Activated naive CD4-positive, alpha-beta T cell treated with anti-CD3 and anti-CD28 coated beads for 36 hours (primary cell): ENCODE results near the gene DAB2IP. TPM values are rescaled to one million over a fixed set of nuclear protein-coding genes. Genes with fewer than 3 reads are reported as not detected.
"Not testable (repeated sequence)": the region's sequence is repeated elsewhere in the genome, so short reads cannot be mapped to it uniquely, and the experiment has no call there.

Source experiments
- CTCF ChIA-PET: fragments of 350-600 bp; sonication (Branson Sonifier 250); formaldehyde crosslinking; loops from one replicate; lab custom pipeline; 2021; ENCODE audit warnings: antibody characterized with exemption; lab: Charles Lee
- DNase-seq: peaks from one replicate; pipeline ENCODE4 v3.0.0-alpha.2; 2020
- H3K27ac Mint-ChIP-seq: one replicate; pipeline ENCODE4 v1.8.0; 2021; ENCODE audit warnings: mild to moderate bottlenecking, mixed read lengths
- H3K27me3 Mint-ChIP-seq: one replicate; pipeline ENCODE4 v1.8.0; 2021; ENCODE audit warnings: low read depth, mixed read lengths
- H3K36me3 Mint-ChIP-seq: one replicate; pipeline ENCODE4 v1.8.0; 2021; ENCODE audit warnings: low read depth, mixed read lengths
- H3K4me1 Mint-ChIP-seq: one replicate; pipeline ENCODE4 v1.8.0; 2021; ENCODE audit warnings: low read depth, mixed read lengths
- H3K4me3 Mint-ChIP-seq: one replicate; pipeline ENCODE4 v1.8.0; 2021; ENCODE audit warnings: mild to moderate bottlenecking, moderate library complexity, mixed read lengths
- H3K9me3 Mint-ChIP-seq: one replicate; pipeline ENCODE4 v1.8.0; 2021; ENCODE audit warnings: mixed read lengths
- intact Hi-C: fragments of 100-400 bp; cut with micrococcal nuclease; formaldehyde crosslinking; loops from one replicate; pipeline ENCODE4 v1.15.1; 2023
- total RNA-seq, 2 experiments: library from RNA; stranded (reverse); gene quantifications; one replicate each; pipeline ENCODE4 v1.2.3, GENCODE V29; 2021

Gene DAB2IP
- total RNA-seq, 2 experiments from 2014 or later, result 0.35 TPM; not detected in 1

DNA sequence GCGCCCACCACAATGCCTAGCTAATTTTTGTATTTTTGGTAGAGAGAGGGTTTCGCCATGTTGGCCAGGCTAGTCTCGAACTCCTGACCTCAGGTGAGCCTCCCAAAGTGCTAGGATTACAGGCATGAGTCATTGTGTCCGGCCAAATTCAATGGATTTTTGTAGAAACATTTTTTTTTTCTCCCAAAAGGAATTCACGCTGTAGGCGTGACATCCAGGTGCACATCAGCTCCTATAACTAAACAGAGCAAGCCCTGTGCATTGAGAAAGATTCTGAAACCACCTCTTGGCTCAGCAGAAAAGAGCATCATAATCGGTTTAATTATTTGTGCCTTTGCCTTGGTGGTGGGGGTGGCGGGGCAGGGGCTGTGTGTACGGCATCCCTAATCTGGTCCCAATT lies 32.9 kb upstream of the DAB2IP start:
- no peak for DNase-seq
- CTCF ChIA-PET, result interaction anchor here (0.7 kb wide), 1 partner anchor 1510 kb away, joined by 4 read pairs; no protein-coding TSS in a partner anchor
- Mint-ChIP-seq H3K9me3 (no peaks in the 10 kb centered on the region), H3K27me3 (peaks cover 18% of the 10 kb centered on the region), H3K36me3 (no peaks in the 10 kb centered on the region), H3K27ac (no peak overlapping the region), H3K4me3 (no peak overlapping the region), H3K4me1 (peaks cover 3% of the 10 kb centered on the region)
- intact Hi-C loops, result no loop called here

DNA sequence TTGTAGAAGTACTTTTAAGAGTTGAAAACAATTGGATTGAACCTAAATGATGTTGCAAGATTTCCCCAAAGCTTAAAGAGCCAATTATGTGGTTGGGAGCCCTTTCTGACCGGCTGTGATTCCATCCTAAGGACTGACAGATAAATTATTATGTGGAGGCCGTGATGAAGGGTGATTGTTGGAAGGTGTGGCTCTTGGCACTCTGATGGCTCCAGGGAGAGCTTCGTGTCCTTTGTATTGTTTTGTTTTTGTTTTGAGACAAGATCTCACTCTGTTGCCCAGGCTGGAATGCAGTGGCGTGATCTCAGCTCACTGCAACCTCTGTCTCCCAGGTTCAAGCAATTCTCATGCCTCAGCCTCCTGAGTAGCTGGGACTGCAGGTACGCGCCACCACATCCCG lies 32.5 kb upstream of the DAB2IP start:
- CTCF ChIA-PET, H3K36me3 Mint-ChIP-seq, H3K9me3 Mint-ChIP-seq, H3K27ac Mint-ChIP-seq, DNase-seq, intact Hi-C loops, H3K4me3 Mint-ChIP-seq, H3K4me1 Mint-ChIP-seq: not testable (repeated sequence)
- peaks cover 15% of the 10 kb centered on the region for H3K27me3 Mint-ChIP-seq

DNA sequence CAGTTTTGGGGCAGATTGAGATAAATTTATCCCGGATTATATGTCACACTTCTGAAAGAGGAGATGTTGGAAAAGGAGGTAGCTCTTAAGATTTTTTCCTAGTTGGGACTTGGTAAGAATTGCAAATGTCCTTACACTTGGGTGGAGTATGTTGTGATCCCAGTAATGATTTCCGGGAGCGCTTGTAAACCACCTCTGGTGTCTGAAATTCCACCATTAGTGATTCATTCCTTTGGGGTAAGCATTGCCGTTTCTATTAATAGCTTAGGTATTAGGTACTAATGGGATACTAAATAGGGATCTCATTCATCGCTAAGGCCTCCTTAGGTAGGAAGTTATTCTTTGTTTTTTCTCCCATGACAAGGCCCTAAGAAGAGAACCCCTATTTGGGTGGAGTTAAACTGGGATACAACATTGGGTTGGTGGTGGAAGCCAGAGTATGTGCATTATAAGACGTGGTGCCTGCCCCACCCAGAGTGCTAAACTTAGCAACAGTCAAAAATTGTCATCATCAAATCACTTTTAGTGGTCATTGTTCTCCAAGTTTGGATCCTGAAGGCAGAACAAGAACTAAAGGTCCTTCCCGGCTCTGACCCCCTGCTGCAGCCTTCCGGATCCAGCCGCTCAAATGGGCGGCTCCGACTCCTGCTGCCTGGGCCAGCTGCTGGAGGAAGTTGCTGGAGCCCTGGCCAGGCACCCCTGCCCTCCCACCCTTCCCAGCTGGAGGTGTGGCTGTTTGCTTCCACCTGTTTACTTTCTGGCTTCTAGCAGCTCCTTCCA lies 31.7 kb upstream of the DAB2IP start:
- CTCF ChIA-PET, result no interaction called here
- Mint-ChIP-seq H3K36me3 (no peaks in the 10 kb centered on the region), H3K4me3 (no peak overlapping the region), H3K27ac (no peak overlapping the region), H3K4me1 (no peaks in the 10 kb centered on the region), H3K9me3 (no peaks in the 10 kb centered on the region), H3K27me3 (peaks cover 11% of the 10 kb centered on the region)
- intact Hi-C loops, result no loop called here
- no peak for DNase-seq

DNA sequence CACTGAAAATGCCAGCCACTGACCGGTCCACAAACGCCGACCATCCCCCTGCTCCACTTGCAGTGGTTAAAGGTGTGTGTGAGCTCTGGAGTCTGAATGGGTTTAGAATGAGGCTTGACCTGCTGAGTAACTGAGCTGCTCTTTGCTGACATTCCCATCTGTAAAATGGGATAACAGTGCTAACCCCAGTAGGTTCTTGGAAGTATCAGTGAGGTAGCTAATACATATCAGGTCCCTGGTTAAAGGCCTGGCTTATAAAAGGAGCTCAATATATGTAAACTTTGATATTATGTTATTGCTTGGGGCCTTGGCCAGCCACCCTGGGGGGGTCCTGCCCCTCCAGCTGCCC lies 31.1 kb upstream of the DAB2IP start:
- no peak overlapping the region for H3K4me3 Mint-ChIP-seq
- H3K4me1 Mint-ChIP-seq, result no peaks in the 10 kb centered on the region
- no peaks in the 10 kb centered on the region for H3K9me3 Mint-ChIP-seq
- intact Hi-C loops, result no loop called here
- H3K27ac Mint-ChIP-seq, result no peak overlapping the region
- H3K27me3 Mint-ChIP-seq, result peaks cover 7% of the 10 kb centered on the region
- CTCF ChIA-PET, result no interaction called here
- no peak for DNase-seq
- no peaks in the 10 kb centered on the region for H3K36me3 Mint-ChIP-seq

DNA sequence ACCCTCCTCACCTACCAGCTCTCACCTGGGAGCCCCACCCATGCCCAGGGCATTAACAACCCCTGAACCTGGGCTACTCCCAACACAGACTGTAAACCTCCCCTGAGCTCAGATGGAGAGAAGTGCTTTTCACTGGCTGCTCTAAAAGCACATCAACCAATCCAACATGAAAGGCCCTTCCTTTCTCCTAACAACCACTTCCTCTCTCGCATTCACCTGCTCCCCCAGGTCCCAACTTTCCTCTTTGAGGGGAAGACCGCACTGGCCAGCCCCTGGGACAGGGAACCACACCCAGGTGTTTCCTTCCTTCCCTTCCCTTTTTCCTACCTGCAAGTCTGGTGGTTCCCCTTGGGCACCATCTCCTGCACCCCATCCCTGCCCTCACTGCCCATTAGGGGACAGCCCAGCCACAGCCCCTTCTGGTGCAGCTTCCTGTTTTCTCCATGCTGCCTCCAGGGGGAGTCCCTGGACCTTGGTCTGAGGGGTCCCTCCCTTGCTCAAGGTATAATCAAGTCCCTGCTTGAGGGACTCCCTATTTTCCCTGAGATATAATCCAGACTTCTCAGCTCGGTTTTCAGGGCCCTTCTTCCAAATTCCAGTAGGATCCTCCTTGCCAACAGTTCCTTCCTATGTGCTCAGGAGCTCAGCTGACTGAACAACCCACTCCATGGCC lies 30.5 kb upstream of the DAB2IP start:
- no peak overlapping the region for H3K27ac Mint-ChIP-seq

DNA sequence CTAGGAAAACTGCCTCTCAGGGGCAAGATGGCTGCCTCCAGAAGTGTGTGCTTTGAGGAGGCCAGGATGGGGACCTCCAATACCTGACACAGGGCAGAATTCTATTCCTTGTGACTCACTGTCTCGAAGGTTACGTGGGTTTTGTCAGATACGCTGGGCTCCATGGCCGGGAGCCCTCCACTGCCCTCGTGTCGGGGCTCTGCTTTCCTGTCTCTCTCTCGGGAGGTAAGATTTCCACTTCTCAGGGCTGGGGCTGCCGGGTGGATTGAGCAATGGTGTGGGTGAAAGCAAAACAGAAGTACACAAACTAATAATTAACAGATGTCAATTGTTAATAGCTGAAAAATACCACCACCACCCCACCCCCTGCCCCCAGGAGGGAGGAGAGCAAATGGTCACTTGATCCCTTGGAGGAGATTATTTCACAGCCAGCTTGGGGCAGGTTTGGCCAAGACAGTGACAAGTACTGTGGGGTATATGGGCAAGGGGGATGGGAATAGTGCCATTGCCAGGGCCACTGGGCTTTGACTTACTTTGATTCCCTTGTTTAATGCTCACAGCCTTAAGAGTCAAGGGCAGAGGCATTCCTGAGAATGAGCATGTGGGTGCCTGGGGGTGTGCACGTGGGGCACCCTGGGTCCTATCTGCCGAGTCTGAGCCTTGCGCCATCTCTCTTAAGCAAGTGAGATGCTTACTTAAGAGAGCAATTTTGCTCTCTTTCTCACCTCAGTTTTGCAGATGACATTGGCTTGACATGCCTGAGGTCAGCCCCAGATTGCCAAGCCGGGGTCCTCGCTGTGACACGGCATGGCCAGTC lies 28.8 kb upstream of the DAB2IP start:
- H3K4me1 Mint-ChIP-seq, result no peaks in the 10 kb centered on the region
- peaks cover 2% of the 10 kb centered on the region for H3K27me3 Mint-ChIP-seq
- no peaks in the 10 kb centered on the region for H3K36me3 Mint-ChIP-seq
- CTCF ChIA-PET, result no interaction called here
- DNase-seq, result no peak
- no peak overlapping the region for H3K27ac Mint-ChIP-seq
- H3K4me3 Mint-ChIP-seq, result no peak overlapping the region
- intact Hi-C loops, result no loop called here
- no peaks in the 10 kb centered on the region for H3K9me3 Mint-ChIP-seq

More for the DNA sequence above, 30.5 kb upstream of the DAB2IP start:
- Mint-ChIP-seq H3K9me3 (no peaks in the 10 kb centered on the region), H3K36me3 (no peaks in the 10 kb centered on the region), H3K4me1 (no peaks in the 10 kb centered on the region), H3K4me3 (no peak overlapping the region), H3K27me3 (peaks cover 6% of the 10 kb centered on the region)
- DNase-seq, result peak; percentile 17
- CTCF ChIA-PET, result no interaction called here
- intact Hi-C loops, result no loop called here

DNA sequence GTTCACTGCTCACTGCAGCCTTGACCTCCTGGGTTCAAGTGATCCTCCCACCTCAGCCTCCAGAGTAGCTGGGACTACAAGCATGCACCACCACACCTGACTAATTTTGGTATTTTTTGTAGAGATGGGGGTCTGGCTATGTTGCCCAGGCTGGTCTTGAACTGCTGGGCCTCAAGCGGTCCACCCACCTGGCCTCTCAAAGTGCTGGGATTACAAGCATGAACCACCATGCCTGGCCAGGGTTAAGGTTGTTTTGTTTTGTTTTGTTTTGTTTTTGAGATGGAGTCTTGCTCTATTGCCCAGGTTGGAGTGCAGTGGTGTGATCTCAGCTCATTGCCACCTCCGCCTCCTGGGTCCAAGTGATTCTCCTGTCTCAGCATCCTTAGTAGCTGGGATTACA lies 28.0 kb upstream of the DAB2IP start:
- DNase-seq, H3K4me1 Mint-ChIP-seq, intact Hi-C loops, H3K9me3 Mint-ChIP-seq, H3K4me3 Mint-ChIP-seq, H3K27me3 Mint-ChIP-seq, CTCF ChIA-PET, H3K36me3 Mint-ChIP-seq, H3K27ac Mint-ChIP-seq: not testable (repeated sequence)

DNA sequence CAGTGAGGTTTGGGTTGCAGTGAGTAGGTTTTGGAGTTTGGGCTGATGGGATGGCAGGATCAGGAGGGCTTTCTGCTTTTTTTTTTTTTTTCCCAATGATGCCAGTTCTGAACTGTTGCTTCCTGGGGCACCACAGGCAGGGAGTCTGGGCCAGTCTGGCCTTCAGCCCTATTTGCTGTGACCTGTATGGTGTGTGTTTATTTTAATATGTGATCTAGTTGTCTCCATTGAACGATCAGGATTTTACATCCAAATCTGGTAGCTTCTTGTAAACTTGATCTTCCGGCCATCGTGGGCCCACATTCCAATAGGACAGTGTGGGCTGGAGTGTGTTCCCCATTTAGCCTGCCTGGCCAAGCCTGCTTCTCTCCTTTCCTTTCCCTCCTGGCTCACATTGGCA lies 25.8 kb upstream of the DAB2IP start:
- H3K27me3 Mint-ChIP-seq, result peaks cover 2% of the 10 kb centered on the region
- intact Hi-C loops, result no loop called here
- no peak overlapping the region for H3K27ac Mint-ChIP-seq
- no peak overlapping the region for H3K4me3 Mint-ChIP-seq
- no peaks in the 10 kb centered on the region for H3K36me3 Mint-ChIP-seq
- H3K4me1 Mint-ChIP-seq, result no peaks in the 10 kb centered on the region
- CTCF ChIA-PET, result interaction anchor here (0.7 kb wide), 1 partner anchor 53 kb away, joined by 3 read pairs; no protein-coding TSS in a partner anchor
- no peaks in the 10 kb centered on the region for H3K9me3 Mint-ChIP-seq
- no peak for DNase-seq

DNA sequence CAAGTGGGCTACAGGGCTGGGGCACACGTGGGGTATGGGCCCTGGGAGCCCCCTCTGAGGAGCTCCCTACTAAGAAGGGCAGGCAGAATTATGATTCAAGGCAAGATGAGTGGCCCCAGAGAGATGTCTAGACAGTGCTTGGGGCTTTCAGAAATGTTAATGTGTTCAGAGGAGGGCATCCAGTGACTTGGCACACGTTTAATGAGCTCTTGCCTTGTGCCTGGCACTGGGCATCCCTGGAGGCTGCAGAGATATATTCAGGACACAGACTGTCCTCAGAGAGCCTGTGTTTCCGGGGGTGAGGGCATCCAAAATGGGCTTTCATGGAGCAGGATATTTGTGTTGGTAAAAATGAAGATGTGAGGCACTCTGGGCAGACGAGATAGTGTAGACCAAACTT lies 25.4 kb upstream of the DAB2IP start:
- CTCF ChIA-PET, result interaction anchor here (0.7 kb wide), 1 partner anchor 53 kb away, joined by 3 read pairs; no protein-coding TSS in a partner anchor
- Mint-ChIP-seq H3K27me3 (peaks cover 2% of the 10 kb centered on the region), H3K36me3 (no peaks in the 10 kb centered on the region), H3K27ac (no peak overlapping the region), H3K4me3 (no peak overlapping the region), H3K4me1 (no peaks in the 10 kb centered on the region), H3K9me3 (no peaks in the 10 kb centered on the region)
- DNase-seq, result no peak
- intact Hi-C loops, result no loop called here

DNA sequence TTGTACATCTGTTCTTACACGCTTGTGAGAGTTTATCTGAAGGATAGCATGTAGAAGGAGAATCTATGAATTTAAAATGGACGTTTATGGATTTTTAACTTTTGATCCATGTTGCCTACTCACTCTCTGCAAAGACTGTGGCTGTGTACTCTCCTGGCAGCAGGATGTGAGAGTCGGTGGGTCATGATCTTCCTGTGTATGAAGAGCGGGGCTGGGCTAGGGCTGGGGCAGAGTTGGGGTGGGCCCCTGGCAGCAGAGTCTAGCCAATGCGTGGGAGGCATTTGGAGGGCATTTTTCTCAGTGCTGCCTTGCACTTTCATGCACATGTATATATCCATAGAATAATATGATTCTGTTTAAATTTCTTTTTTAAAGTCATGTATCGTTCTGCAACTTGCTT lies 24.0 kb upstream of the DAB2IP start:
- intact Hi-C loops, result no loop called here
- no peaks in the 10 kb centered on the region for H3K4me1 Mint-ChIP-seq
- CTCF ChIA-PET, result no interaction called here
- no peaks in the 10 kb centered on the region for H3K36me3 Mint-ChIP-seq
- H3K4me3 Mint-ChIP-seq, result no peak overlapping the region
- DNase-seq, result no peak
- no peak overlapping the region for H3K27ac Mint-ChIP-seq
- no peaks in the 10 kb centered on the region for H3K9me3 Mint-ChIP-seq
- H3K27me3 Mint-ChIP-seq, result peaks cover 2% of the 10 kb centered on the region

DNA sequence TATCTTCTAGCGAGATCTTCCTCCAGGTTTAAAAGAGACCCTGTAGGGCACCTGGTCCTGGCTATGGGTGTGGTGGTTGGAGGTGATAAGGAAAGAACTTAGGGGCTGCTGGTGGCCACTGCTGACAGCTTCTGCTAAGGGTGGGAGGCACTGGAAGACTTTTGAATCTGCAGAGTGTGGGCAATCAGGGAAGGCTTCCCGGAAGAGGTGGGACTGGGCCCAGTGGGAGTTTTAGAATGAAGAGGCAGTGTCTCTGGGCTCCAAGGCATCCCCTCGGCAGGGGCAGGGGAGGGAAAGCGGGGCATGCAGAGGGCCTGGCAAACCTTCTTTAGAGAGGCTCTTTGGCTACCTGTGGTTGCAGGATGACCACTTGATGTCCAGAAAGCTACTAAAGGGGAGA lies 23.0 kb upstream of the DAB2IP start:
- Mint-ChIP-seq H3K4me1 (no peaks in the 10 kb centered on the region), H3K27me3 (peaks cover 2% of the 10 kb centered on the region), H3K9me3 (no peaks in the 10 kb centered on the region), H3K36me3 (no peaks in the 10 kb centered on the region), H3K27ac (no peak overlapping the region), H3K4me3 (no peak overlapping the region)
- CTCF ChIA-PET, result no interaction called here
- intact Hi-C loops, result no loop called here
- DNase-seq, result no peak

DNA sequence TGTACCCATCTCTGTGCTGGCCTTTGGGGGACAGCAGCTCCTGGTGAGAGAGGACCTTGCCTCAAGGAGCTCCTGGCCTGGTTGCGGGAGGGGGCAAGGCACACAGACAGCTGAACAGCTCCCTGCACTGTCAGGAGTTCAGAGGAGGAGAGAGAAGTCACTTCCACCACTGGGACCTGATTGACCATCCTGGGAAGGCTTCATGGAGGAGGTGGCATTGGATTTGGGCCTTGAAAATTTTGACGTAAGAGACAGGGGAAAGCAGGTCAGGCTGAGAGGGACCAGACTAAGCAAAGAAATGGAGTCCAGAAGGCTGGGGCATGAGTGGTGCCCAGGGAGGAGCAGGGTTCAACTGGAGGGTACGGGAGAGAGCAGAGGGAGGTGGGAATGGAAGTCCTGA lies 20.3 kb upstream of the DAB2IP start:
- CTCF ChIA-PET, result interaction anchor here (1.6 kb wide), 1 partner anchor 9 kb away, joined by 3 read pairs; no protein-coding TSS in a partner anchor
- DNase-seq, result no peak
- intact Hi-C loops, result no loop called here
- H3K4me3 Mint-ChIP-seq, result no peak overlapping the region
- peaks cover 3% of the 10 kb centered on the region for H3K4me1 Mint-ChIP-seq
- no peaks in the 10 kb centered on the region for H3K9me3 Mint-ChIP-seq
- H3K27me3 Mint-ChIP-seq, result peaks cover 1% of the 10 kb centered on the region
- no peak overlapping the region for H3K27ac Mint-ChIP-seq
- H3K36me3 Mint-ChIP-seq, result no peaks in the 10 kb centered on the region
